ENCODE data around the gene POLR1H. TPM values are rescaled to one million over a fixed set of nuclear protein-coding genes. Genes with fewer than 3 reads are reported as not detected.

The POLR1H gene
- total RNA-seq, 2 experiments from 2014 or later = 36.5 to 39.4 TPM

DNA sequence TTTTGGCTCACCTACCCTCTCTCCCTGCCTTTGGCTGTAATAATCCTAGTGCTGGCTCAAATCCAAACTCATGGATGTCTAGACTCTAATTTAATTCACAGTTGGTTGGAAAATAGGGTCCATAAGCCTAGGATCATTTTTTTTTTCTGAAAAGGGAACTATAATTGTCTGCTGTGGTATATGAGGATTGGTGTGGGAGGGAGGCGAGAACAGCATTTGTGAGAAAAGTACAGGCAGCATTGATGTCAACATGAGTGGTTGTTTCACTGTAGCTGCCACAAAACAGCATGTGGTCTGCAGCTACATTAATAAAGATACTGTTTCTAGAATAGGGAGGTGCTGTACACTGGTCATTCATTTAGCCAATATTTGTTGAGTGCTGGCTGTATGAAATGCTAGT lies 18.6 kb upstream of the POLR1H start:
- H3K36me3 Mint-ChIP-seq (ENCODE audit: low read depth) = peaks cover 11% of the 10 kb centered on the region
- H3K4me3 ChIP-seq (ENCODE audit: low read length) = no peak overlapping the region
- no peaks in the 10 kb centered on the region for H3K27me3 ChIP-seq (ENCODE audit: control insufficient read depth in 1 of 2, insufficient read depth in 2 of 2, low read length in 2 of 2)
- H3K4me3 Mint-ChIP-seq = no peak overlapping the region
- H3K27me3 Mint-ChIP-seq = no peaks in the 10 kb centered on the region
- peaks cover 11% of the 10 kb centered on the region for H3K4me1 Mint-ChIP-seq (ENCODE audit: low read depth)
- ATAC-seq (ENCODE audit: poor library complexity) (no peak), DNase-seq (no peak)
- no peak overlapping the region for H3K27ac ChIP-seq (ENCODE audit: low read depth in 1 of 2, low read length in 2 of 2)
- ChIA-PET POLR2A (no interaction called here), CTCF (no interaction called here)
- no peak for TF ChIP-seq CTCF (IDR thresholded peaks at IDR 0.05)
- H3K36me3 ChIP-seq (ENCODE audit: insufficient read depth, low read length) = no peaks in the 10 kb centered on the region
- intact Hi-C loops (cut with DNase I, micrococcal nuclease) = no loop called here
- no peak overlapping the region for H3K27ac Mint-ChIP-seq
- H3K4me1 ChIP-seq (ENCODE audit: insufficient read depth, low read length) = no peaks in the 10 kb centered on the region
- H3K9me3 ChIP-seq (ENCODE audit: control insufficient read depth in 1 of 2, insufficient read depth in 1 of 2, low read length in 2 of 2) = no peaks in the 10 kb centered on the region
- no peaks in the 10 kb centered on the region for H3K9me3 Mint-ChIP-seq

- H3K27me3 ChIP-seq (ENCODE audit: control insufficient read depth in 1 of 2, insufficient read depth in 2 of 2, low read length in 2 of 2) = no peaks in the 10 kb centered on the region
- Mint-ChIP-seq H3K9me3 (no peaks in the 10 kb centered on the region), H3K4me1 (ENCODE audit: low read depth) (peaks cover 13% of the 10 kb centered on the region), H3K36me3 (ENCODE audit: low read depth) (peaks cover 11% of the 10 kb centered on the region), H3K27me3 (no peaks in the 10 kb centered on the region), H3K4me3 (no peak overlapping the region), H3K27ac (no peak overlapping the region)
- no peak for DNase-seq
- H3K4me3 ChIP-seq (ENCODE audit: low read length) = no peak overlapping the region
- intact Hi-C loops (cut with DNase I, micrococcal nuclease) = no loop called here
- H3K4me1 ChIP-seq (ENCODE audit: insufficient read depth, low read length) = no peaks in the 10 kb centered on the region
- no peak for TF ChIP-seq CTCF (IDR thresholded peaks at IDR 0.05)
- ChIA-PET POLR2A (no interaction called here), CTCF (no interaction called here)
- ATAC-seq (ENCODE audit: poor library complexity) = no peak
- no peak overlapping the region for H3K27ac ChIP-seq (ENCODE audit: low read depth in 1 of 2, low read length in 2 of 2)
- no peaks in the 10 kb centered on the region for H3K9me3 ChIP-seq (ENCODE audit: control insufficient read depth in 1 of 2, insufficient read depth in 1 of 2, low read length in 2 of 2)
- no peaks in the 10 kb centered on the region for H3K36me3 ChIP-seq (ENCODE audit: insufficient read depth, low read length)
Observed at GRCh38 chr6:30042914-30043313, 18.2 kb upstream of the POLR1H start.

- Histone ChIP-seq H3K27ac (ENCODE audit: low read depth in 1 of 2, low read length in 2 of 2) (no peak overlapping the region), H3K27me3 (ENCODE audit: control insufficient read depth in 1 of 2, insufficient read depth in 2 of 2, low read length in 2 of 2) (no peaks in the 10 kb centered on the region), H3K4me3 (ENCODE audit: low read length) (no peak overlapping the region), H3K36me3 (ENCODE audit: insufficient read depth, low read length) (no peaks in the 10 kb centered on the region), H3K4me1 (ENCODE audit: insufficient read depth, low read length) (no peaks in the 10 kb centered on the region), H3K9me3 (ENCODE audit: control insufficient read depth in 1 of 2, insufficient read depth in 1 of 2, low read length in 2 of 2) (no peaks in the 10 kb centered on the region)
- Mint-ChIP-seq H3K9me3 (no peaks in the 10 kb centered on the region), H3K27me3 (no peaks in the 10 kb centered on the region), H3K36me3 (ENCODE audit: low read depth) (peaks cover 11% of the 10 kb centered on the region), H3K27ac (no peak overlapping the region), H3K4me3 (no peak overlapping the region), H3K4me1 (ENCODE audit: low read depth) (peaks cover 13% of the 10 kb centered on the region)
- no peak for ATAC-seq (ENCODE audit: poor library complexity)
- no peak for TF ChIP-seq CTCF (IDR thresholded peaks at IDR 0.05)
- DNase-seq = no peak
- ChIA-PET CTCF (no interaction called here), POLR2A (interaction anchor here (1.5 kb wide), 1 partner anchor 17 kb away, joined by 3 read pairs; the partner anchor contains the start of gene POLR1H)
- intact Hi-C loops (cut with DNase I, micrococcal nuclease) = no loop called here
Observed at GRCh38 chr6:30043744-30044143, 17.3 kb upstream of the POLR1H start.
